H1 (cell line): ENCODE results near the gene FOXK1. TPM values are rescaled to one million over a fixed set of nuclear protein-coding genes. Genes with fewer than 3 reads are reported as not detected.

Experiments
- ASH2L ChIP-seq: fragments of 200-600, 300-600 bp; sonication (generic); IDR thresholded peaks from one replicate; pipeline ENCODE4 v1.7.1; 2017; ENCODE audit warnings: low read length
- ATF2 ChIP-seq: IDR thresholded peaks from 2 replicates; pipeline ENCODE4 v1.6.1; 2012; ENCODE audit warnings: low read length, inconsistent platforms
- SRF ChIP-seq: IDR thresholded peaks from 2 replicates; pipeline ENCODE4 v1.6.1; 2011; ENCODE audit warnings: mild to moderate bottlenecking, low read depth, low read length, moderate library complexity
- TAF7 ChIP-seq: optimal IDR thresholded peaks from 2 replicates; pipeline ENCODE3; 2011; ENCODE audit warnings: low read depth, mild to moderate bottlenecking, inconsistent platforms, low read length, moderate library complexity, borderline replicate concordance
- TCF12 ChIP-seq: IDR thresholded peaks from 2 replicates; pipeline ENCODE4 v1.6.1; 2011; ENCODE audit warnings: low read depth, mild to moderate bottlenecking, low read length
- ZNF274 ChIP-seq: IDR thresholded peaks from 2 replicates; pipeline ENCODE4 v1.7.0; 2012; ENCODE audit warnings: low read length, borderline replicate concordance; ENCODE audit errors: extremely low read depth
- polyA plus RNA-seq, 7 experiments: library from polyadenylated mRNA; depleted of rRNA in 3 of 7; stranded (reverse) in 5 of 7; unstranded in 2 of 7; fragments of >200 nt in 5 of 7; fragments of 200-250 nt in 2 of 7; gene quantifications; 1 replicate in 5 of 7; 2 replicates in 1 of 7; 4 replicates in 1 of 7; pipeline versions ENCODE4 v1.2.1 to v1.2.3, GENCODE V29; 2011 to 2013; ENCODE audit warnings: missing spikeins in 2 of 7, mixed read lengths in 2 of 7
- total RNA-seq: library from RNA; stranded (reverse); fragmentation: NEBNext Ultra II Directional; extraction: Animal tissue kit (Norgen Biotek cat#: 25700); gene quantifications from 2 replicates; pipeline ENCODE4 v1.2.1, GENCODE V29; 2021

The FOXK1 gene
- total and polyA plus RNA-seq, 2 of the 8 experiments (the other 6 are each of a cell fraction or from before 2014, with no cell fraction given): 2.0 to 8.5 TPM

- TF ChIP-seq ATF2: no peak
- no peak for TF ChIP-seq ZNF274
- TF ChIP-seq TCF12: no peak
- TF ChIP-seq TAF7: no peak
- no peak for TF ChIP-seq SRF
- TF ChIP-seq ASH2L: no peak
Observed at GRCh38 chr7:4783292-4783652, 101.2 kb downstream of the FOXK1 start (continued).
